ENCODE data around the gene CDK13.

- TF ChIP-seq CTCF (conservative IDR thresholded peaks at IDR 0.05; ENCODE audit: low read length) (no peak), EZH2phosphoT487 (IDR thresholded peaks at IDR 0.05; ENCODE audit: borderline replicate concordance, low read depth, low read length) (no peak)
Measured at GRCh38 chr7:40122940-40123254, 172.8 kb downstream of the CDK13 start.
